HG03039 (cell line): ENCODE results near the gene GHR.
A peak's percentile ranks its signal among the peaks of the same experiment; 100 is the strongest.

Experiments
- ATAC-seq: cut with Tn5 transposase; IDR thresholded peaks from one replicate; pipeline ENCODE4 v1.9.1; 2021; ENCODE audit warnings: mild to moderate bottlenecking, moderate library complexity; ENCODE audit not compliant: unreplicated experiment

The GHR gene

DNA sequence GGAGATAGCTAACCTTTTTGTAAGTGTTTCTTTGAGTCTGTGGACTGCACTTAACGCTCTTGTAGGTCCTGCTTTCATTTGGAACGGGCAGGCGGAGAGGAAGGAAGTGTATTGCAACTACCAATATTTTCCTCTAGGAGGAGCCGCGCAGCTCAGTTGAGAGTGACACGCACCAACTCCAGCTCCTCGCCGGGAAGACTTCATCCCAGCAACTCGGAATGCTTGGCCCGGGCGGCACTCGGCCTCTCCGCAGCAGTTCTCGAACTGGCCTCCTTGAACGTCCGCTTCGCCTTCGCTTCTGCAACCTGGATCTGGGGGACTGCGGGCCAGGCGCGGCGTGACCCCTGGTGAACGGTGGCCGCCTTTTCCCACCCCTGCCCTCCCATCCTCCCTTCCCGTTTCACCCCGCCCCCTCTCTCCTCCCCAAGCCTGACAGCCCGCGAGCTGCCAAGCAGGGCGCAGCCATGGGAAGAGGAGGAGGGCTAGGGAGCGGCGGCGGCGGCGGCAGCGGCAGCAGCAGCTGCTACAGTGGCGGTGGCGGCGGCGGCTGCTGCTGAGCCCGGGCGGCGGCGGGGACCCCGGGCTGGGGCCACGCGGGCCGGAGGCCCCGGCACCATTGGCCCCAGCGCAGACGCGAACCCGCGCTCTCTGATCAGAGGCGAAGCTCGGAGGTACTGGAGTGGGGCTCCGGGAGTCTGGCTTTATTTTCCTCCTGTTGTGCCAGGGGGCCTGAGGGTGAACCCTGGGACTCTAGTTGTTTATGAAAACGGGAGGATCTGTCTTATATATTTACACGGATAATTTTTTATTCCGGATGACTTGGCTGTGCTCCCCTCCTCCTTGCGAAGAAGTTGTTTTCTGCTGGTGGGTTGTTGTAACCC lies at the start of gene GHR:
Gene GHR (plus strand): TSS at position 155 of the 881 bp plus-strand sequence. CDS start 142,436 bp downstream, outside the sequence.
- peak; percentile 76 for ATAC-seq

DNA sequence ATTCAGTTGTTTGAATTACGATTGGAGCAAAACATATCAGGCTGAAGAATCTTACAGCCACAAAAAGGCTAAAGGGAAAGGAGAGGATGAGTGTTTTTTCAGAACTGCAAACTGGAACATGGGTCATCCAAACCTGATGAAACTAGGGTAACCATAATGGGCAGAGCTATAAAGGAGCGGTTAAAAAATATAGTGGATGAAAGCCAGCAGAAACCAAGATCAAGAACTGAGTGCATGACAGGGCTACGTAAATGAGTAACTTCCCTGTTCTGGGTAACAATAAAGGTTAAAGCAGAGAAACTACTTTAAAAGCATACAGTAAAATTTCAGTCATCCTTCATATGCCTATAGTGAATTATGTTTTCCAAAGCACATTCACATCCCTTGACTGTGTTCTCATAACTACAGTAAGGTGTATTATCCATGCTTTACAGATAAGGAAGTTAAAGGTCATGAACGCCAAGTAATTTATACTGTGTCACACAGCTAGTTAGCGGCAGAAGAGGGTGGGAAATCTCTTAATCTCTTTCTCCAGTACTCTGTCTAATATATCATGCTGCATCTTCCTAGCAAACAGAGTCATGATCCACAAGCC lies 48.5 kb upstream of the GHR start:
- no peak for ATAC-seq

DNA sequence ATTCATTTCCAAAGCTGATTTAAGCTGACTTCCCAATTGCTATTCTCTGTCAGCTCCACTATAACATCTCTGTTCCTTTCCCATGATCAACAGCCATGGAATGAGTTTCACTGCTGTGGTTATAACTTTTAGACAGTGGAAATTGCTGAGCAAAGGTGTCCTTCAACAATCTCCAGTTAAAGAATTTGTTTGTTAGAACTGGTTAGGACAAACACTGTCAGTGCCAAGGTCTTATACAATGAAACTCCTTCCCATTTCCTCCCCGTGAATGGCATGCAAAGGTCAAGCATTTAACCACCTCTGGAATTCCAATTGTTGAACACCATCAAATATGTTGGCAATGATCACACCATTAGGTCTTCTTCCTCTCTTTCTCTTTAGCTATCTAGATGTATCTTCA lies 45.7 kb upstream of the GHR start:
- no peak for ATAC-seq

DNA sequence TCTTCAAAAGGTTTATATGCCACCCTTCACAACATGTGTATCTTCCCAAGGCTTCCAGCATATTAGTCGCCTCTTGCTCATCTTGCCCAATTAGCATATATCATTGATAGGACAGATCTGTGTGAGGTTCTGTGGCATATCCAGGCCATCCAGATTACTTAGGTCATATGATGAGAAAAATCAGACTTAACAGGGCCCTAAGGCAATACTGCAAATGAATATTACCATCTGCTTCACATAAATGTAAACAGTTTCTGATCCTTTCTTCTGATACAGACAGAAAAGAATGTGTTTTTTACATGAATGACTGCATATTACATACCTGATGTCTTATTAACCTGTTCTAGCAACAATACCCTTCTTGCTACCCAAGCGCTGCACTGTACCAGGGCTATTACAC lies 41.3 kb upstream of the GHR start:
- no peak for ATAC-seq

DNA sequence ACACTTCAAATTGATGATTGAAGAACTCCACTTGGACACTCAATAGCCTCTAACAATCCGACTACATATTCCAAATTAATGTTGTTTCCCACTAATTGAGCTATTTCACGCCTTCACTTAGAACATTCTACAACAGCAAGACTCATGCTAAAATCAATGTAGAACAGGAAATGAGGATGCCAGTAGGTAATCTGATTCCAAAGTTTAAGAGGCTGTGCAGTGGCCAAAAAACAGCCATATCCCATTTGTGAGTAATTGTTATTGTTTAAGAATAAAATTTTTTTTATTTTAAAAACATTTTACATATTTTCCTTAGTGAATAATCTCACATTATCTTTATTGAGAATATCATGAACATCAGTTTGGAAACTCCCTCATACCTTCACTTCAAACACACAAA lies 35.7 kb upstream of the GHR start:
- ATAC-seq: no peak

DNA sequence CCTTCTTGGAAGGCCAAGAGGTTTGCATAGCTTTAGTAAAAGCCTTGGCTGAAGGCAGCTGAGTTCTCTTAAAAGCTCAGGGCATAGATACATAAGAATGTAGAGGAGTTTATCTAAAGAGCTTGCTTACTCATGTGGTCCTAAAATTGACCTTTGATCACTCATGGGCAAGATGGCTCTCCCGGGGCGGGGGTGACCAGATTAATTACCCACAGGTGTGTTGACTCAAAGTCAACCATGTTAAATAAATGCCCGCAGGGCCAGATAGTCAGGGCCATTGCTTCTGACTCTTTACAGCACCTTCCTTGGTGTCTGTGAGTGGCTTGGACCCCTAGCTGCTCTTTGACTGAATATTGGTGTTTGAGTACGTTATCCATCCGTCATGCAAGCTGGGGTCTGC lies 33.1 kb upstream of the GHR start:
- ATAC-seq: no peak

DNA sequence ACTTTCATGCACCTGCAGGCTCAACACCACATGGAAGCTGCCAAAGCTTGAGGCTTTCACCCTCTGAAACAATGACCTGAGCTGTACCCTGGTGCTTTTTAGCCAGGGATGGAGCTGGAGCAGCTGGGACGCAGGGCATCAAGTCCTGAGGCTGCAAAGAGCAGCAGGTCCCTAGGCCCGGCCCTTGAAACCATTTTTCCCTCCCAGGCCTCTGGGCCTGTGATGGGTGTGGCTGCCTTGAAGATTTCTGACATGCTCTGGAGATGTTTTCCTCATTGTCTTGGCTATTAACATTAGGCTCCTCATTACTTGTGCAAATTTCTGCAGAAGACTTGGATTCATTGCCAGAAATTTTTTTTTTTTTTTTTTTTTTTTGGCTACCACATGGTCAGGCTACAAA lies 30.3 kb upstream of the GHR start:
- no peak for ATAC-seq

DNA sequence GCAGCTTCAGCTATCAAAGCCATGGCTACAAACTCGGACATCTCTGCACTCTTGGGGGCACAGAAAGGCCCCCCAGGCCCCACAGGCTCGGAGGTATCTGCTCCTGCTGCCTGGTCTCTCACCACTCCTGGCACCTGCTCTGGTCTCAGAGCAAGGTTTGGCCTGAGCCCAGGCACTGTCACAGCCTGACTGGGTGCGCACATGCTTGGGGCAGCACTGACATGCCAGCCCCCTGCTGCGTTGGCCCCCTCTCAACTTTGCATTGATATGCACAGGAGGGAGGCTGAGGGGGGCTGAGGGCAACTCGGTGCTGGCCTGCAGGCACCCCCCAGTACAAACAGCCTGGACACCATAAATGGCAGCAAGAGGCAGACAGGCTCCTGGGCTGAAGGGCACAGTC lies 27.1 kb upstream of the GHR start:
- ATAC-seq: no peak

DNA sequence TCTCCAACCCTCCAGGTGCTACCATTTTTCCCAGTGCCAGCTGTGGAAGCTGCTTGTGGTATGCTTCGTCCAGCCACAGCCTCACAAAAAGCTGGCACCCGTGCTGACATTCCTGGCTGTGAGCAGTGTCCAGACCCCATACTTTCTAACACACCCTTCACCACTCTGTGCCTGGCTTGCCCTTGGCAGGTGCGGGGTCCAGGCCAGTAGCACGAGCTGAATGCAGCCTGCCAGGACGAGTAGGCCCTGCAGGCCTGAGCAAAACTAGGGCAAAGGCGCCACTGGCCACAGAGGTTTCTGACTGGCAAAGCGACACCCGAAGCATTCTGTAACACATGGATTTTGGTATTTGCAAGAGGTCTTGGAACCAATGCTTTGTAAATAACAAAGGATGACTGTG lies 26.0 kb upstream of the GHR start:
- ATAC-seq: no peak

DNA sequence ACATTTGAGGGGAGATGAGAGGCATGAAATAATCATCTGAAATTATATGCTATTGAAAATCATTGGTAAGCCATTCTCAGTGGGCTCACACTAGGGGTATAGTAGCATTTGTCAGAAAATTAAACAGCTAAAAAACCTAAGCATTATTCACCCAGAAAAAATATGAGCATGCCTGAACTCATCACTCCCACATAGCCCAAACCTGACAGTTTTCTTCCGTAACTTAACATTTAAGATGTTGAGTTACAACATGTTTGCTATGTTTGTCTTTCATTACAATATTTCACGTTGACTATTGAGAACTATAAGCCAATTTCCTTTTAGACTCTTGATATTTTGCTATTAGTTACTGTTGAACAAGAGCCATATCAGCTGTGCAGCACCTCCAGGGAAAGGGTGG lies 23.5 kb upstream of the GHR start:
- no peak for ATAC-seq

DNA sequence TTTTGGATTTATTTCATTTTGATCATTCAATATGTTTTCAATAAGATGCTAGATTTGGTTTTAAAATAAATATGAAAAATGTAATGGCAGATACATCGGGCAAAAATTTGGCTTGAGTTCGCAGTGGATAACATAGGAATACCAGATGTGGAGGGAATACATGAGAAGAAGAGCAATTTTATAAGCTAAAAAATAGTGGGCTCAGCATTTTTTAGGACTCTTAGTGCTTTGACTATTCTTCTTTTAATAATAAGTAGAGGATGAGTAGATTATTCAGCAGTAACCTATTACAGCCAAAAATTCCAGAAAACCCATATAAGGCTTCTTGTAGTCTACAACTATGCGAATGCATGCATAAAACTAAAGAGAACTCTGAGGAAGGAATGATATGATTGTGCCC lies 22.8 kb upstream of the GHR start:
- no peak for ATAC-seq

DNA sequence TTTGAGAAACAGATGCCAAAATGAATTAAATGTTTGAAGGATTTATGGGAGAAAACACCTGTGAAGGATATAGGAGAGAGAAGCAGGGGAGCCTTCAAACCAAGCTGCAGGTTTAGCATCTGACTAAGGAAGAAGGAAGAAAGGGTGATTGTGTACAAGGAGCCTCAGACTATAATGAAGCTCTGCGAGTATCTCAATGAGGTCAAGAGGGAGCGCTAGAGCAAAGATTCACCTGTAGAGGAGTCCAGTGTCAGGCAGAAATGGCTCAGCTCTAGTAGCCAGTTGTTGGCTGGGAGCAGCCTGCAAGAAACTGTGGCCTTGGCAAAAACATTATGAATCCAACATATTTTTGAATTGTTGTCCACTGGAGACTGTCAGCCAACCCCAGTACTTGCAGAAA lies 20.0 kb upstream of the GHR start:
- ATAC-seq: no peak

DNA sequence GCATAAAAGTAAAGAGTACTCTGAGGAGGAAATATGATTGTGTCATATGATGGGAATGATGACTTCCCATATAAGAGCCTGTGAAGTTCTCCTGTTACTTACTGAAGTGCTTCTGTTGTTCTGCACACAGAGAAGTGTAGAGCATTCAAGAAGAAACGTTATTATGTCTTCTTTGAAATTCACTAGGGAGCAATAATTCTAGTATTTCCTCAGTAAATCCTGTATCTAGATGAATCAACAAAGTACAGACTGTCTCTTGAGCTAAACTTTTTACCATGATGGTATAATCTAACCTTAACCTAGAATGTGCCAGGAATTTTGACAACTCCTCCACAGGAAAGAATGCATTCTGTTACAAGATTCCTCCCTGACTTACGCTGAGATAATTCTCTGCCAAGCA lies 18.9 kb upstream of the GHR start:
- ATAC-seq: no peak

DNA sequence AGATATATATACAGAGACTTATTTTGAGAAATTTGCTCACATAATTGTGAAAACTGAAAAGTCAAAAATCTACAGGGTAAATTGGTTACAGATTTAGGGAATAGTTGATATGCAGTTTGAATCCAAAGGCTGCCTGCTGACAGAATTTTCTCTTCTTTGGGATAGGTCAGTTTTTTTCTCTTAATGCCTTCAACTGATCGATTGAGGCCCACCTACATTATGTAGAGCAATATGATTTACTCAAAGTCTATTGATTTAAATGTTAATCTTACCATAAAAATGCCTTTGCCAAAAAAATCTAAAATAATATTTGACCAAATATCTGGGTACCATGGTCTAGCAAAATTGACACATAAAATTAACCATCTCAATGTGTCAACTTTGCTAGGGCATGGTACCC lies 3.9 kb upstream of the GHR start:
- ATAC-seq: no peak

DNA sequence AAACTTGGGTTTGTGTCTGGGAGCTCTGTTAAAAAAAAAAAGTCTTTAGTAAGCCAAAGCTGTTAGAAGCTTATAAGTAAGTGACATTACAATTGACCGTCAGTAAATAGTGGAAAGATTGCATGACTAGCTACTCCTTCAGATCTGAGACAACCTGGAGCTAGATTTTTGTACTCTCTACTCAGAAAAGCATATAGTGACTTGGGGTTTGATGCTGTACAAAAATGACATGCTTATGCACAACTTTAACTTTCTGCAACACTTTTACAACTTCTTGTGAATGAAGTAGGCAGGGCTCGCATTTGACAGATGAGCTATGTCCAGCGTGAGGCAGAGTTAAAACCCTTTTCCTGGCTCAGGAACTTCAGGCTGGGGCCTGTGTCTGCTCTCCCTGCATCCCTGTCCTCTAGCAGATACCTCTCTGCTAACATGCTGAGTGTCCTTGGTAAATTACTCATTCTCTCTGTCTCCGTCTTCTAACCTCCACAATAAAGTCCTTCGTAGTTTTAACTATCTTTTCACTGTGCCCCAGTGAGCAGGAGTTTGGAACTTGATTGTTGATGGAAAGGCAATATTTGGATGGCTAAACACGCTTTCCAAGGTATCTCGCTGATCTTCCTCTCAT lies 471 bp upstream of the GHR start:
- ATAC-seq: no peak

DNA sequence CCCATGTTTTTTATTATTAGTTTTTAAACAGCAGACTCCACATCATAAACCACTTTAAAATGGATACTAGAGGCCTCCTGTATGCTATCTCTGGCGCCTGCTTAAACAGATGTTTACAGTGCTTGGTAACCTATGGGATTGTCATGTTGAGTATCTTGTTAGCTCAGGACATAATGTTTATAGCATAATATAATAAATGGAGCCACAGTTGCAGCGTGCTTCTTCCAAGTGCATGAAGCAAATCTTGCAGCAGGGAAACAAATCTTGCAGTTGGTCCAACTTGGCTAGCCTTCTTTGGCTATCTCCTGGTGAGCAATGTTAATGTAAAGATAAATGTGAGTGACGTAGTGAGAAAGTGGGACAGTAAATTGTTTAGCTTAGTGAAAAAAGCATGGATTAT lies 2.8 kb downstream of the GHR start:
- no peak for ATAC-seq

DNA sequence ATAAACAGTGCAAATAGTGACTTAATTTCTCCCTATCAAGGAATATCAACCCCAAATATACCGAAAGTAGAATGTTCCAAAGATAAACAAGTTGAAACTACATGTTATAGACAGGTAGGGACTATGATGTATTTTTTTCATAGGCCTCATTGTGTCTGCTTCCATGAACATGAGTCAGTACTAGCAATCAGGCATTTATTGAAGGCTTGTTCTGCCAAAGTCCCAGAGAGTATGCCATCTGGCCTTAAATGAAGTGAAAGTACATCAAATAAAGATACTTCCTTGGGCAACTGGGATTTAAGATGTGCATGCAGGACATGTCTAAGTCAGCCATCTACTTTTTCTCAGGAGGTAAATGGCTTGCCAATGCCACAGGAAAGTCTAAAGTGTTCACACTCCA lies 6.5 kb downstream of the GHR start:
- ATAC-seq: no peak

DNA sequence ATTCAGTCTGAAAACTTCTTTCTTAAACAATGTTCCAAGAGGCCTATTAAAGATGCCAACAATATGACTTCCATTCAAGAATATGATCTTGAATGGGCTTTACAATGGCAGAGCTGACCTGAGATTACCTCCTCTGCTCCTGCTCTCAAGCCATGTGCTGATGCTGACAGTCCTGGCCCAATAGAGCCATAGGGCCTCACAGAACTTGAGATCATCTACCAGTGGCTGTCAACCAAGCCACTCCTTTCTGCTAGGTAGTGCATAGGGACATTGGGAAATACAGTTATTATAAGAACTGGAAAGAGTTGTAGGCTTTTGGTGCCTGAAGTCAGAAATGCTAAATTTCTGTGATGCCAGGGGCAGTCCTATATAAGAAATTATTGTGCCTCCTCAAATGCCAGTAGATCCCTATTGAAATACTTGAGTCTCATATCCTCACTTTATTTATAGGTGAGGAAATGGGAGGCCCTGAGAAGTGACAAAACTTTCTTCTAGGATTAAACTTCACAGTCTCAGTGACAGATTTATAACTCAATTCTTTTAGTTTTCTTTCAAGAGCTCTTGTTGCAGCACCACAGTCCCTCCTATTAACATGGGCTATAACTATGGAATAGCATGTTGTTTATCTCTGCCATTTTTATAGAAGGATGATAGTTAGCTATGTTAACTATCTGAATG lies 10.9 kb downstream of the GHR start:
- no peak for ATAC-seq

DNA sequence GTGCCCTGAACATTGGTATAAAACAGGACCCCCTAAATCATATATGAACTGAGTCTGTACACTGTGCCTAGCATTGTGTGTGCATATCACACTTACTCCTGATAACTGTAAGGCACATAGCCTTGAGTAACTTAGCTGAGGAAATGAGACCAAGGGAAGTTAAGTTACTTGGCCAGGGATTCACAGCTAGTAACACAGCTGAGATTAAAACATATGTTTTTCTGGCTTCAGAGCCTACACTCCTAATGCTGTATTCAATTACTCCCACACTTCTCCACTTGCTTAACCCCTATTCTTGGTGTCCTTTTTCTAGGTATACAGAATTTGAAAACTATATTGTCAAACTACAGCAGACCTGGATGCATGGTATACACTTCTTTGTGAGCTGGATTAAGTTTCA lies 12.8 kb downstream of the GHR start:
- no peak for ATAC-seq

DNA sequence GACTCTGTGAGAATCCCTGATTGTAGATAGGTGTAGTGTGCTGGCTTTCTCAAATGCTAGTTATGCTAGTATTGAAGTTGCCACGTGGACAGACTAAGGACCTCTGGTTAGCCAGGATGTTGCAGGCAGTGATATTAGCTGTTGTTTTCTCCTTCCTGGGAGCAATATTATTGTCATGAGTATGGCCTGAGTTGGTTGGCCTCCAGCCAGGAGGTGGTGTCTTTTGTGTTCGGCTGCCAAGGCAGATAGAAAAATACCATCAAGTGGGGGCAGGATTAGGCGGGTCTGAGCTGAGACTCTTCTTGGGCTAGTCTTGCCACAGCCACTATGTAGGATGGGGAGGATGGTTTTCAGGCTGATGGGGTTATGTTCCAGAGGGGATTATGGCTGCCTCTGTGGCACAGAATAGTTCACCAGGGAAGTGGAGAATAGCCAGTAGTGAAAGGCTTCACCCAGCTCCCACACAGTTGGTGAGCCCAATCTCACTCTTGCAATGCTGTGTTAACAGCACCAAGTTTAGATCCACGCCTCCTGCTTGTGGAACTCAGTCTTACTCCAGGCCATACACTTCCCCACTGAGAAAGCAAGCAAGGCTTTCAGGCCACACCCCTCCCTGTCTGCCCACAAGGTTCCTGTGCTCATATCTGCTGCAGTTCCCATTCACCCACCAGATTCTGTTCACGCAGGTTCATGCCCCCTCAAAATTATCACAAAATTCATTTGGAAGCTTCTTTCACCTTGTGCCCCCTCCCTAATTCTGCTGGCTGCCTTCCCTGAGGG lies 31.2 kb downstream of the GHR start:
- no peak for ATAC-seq

DNA sequence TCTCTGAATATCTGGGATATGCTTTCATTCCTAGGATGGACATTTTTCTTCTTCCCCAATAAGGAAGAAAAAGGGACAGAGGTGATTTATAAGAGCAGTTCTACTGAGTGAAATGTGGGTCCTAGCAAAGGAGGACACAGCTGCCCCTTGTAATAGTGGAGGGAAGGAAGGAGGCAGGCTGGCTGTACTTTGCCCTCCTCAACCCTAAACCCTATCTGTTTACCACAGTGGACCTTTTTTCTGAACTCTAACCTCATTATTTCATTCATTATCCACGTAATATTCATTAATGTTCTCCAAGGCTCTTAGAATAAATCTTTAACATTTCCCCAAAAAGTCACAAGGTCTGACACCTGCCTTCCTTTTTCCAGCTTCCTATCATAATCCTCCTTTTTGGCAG lies 37.8 kb downstream of the GHR start:
- ATAC-seq: no peak
